ELR (cell line): ENCODE data around the gene SPATA1.
A peak's percentile ranks its signal among the peaks of the same experiment; 100 is the strongest.

Experiments used
- DNase-seq: peaks from one replicate; pipeline ENCODE4 v3.0.0-alpha.2; 2015; ENCODE audit warnings: low read depth

SPATA1 gene

GRCh38 chr1:84508510-84508909 is 2.3 kb downstream of the SPATA1 start:
- no peak for DNase-seq

- DNase-seq: no peak
Observed at GRCh38 chr1:84509029-84509428, 2.8 kb downstream of the SPATA1 start.

- DNase-seq: no peak
Observed at GRCh38 chr1:84510165-84510564, 4.0 kb downstream of the SPATA1 start.

- DNase-seq: no peak
Observed at GRCh38 chr1:84510668-84511067, 4.5 kb downstream of the SPATA1 start.

- DNase-seq: no peak
Observed at GRCh38 chr1:84524590-84524989, 18.4 kb downstream of the SPATA1 start.

- no peak for DNase-seq
Observed at GRCh38 chr1:84525779-84526178, 19.6 kb downstream of the SPATA1 start.

- DNase-seq: no peak
Observed at GRCh38 chr1:84538599-84538998, 32.4 kb downstream of the SPATA1 start.

GRCh38 chr1:84539972-84540371 is 33.8 kb downstream of the SPATA1 start:
- peak; percentile 18 for DNase-seq

GRCh38 chr1:84540759-84541158 is 34.6 kb downstream of the SPATA1 start:
- no peak for DNase-seq

GRCh38 chr1:84541679-84542078 is 35.5 kb downstream of the SPATA1 start:
- peak; percentile 36 for DNase-seq

- no peak for DNase-seq
Observed at GRCh38 chr1:84550826-84551225, 44.6 kb downstream of the SPATA1 start.

GRCh38 chr1:84569216-84569615 is 63.0 kb downstream of the SPATA1 start:
- no peak for DNase-seq

GRCh38 chr1:84570436-84571149 is 64.4 kb downstream of the SPATA1 start:
- peak; percentile 34 for DNase-seq

- DNase-seq: peak; percentile 77
Observed at GRCh38 chr1:84571150-84571535, 65.0 kb downstream of the SPATA1 start.

- DNase-seq: peak; percentile 26
Observed at GRCh38 chr1:84573481-84573966, 67.3 kb downstream of the SPATA1 start.

- peak; percentile 91 for DNase-seq
Observed at GRCh38 chr1:84573967-84574842, 68.0 kb downstream of the SPATA1 start, which contains the start of gene CTBS. CTBS (minus strand) TSS chr1:84574440; CDS start chr1:84574415, 25 bp downstream.

- DNase-seq: no peak
Observed at GRCh38 chr1:84574936-84575335, 68.8 kb downstream of the SPATA1 start.

- no peak for DNase-seq
Observed at GRCh38 chr1:84581648-84582047, 75.5 kb downstream of the SPATA1 start.

- DNase-seq: peak; percentile 31
Observed at GRCh38 chr1:84582802-84583587, 76.8 kb downstream of the SPATA1 start.

- DNase-seq: no peak
Observed at GRCh38 chr1:84583648-84584047, 77.5 kb downstream of the SPATA1 start.

GRCh38 chr1:84584126-84584525 is 77.9 kb downstream of the SPATA1 start:
- DNase-seq: no peak

GRCh38 chr1:84585803-84586202 is 79.6 kb downstream of the SPATA1 start:
- no peak for DNase-seq
